Measurements from ENCODE around the gene ACOX2. TPM values are rescaled to one million over a fixed set of nuclear protein-coding genes. Genes with fewer than 3 reads are reported as not detected.

Gene ACOX2
- total RNA-seq, 4 donors from 2014 or later, result 17.0 to 27.9 (median 24.1) TPM

DNA sequence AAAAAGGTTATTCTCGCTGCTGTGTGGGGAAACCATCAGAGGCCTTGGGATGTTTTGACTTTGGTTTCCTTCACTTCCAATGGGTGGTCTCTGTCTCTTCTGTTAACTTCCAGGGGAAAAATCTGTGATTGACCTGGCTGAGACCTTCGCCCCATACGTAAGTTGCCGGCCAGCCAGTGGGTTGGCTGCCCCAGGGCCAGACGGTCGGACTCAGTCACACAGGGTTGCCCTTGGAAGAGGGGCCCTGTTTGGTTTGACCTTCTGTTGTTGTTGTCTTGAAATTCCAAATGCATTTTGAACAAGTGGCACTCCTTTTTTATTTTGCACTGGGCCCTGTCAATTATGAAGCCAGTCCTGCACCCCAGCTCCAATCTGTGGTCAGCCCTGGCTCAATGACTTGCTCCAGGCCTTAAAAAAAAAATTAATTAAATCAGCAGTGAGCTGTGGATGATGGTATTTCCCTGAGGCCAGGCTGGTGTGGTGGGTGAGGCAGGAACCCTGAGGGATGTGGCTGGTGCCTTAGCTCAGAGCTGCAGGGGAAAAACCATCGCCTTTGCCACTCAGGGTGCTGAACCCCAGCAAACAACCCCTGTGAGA, 35.7 kb upstream of the ACOX2 start:
- TF ChIP-seq, protein P1, sequence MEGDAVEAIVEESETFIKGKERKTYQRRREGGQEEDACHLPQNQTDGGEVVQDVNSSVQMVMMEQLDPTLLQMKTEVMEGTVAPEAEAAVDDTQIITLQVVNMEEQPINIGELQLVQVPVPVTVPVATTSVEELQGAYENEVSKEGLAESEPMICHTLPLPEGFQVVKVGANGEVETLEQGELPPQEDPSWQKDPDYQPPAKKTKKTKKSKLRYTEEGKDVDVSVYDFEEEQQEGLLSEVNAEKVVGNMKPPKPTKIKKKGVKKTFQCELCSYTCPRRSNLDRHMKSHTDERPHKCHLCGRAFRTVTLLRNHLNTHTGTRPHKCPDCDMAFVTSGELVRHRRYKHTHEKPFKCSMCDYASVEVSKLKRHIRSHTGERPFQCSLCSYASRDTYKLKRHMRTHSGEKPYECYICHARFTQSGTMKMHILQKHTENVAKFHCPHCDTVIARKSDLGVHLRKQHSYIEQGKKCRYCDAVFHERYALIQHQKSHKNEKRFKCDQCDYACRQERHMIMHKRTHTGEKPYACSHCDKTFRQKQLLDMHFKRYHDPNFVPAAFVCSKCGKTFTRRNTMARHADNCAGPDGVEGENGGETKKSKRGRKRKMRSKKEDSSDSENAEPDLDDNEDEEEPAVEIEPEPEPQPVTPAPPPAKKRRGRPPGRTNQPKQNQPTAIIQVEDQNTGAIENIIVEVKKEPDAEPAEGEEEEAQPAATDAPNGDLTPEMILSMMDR (IDR thresholded peaks at IDR 0.05; ENCODE audit: low read depth), result no peak

DNA sequence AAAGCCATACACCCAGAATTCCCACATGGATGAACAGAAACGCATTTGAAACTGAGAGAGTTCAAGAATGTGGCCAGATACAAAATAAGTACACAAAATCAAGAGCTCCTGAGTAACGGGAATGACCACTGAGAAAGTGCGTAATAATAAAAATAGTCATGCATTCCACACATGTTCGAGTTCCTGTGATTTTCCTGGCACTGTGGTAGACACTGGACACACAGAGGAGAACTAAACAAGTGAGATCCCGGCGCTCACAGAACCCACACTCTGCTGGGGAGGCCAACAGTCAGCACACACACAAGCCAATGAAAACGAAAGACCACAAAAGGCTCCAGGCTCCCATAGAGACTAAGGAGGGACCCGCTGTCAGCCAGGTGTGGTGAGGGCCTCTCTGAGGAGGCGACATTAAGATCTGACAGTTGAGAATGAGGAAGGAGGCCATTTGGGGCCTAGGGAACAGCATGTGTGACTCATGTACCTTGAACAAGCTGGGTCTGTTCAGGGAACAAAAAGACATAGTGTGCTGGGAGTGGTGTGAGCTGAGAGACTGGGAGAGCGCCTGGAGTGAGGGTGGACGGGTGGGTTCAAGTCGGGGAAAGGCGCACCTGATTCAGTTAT, 35.1 kb upstream of the ACOX2 start:
- TF ChIP-seq, protein P1 (IDR thresholded peaks at IDR 0.05; ENCODE audit: low read depth), result no peak

DNA sequence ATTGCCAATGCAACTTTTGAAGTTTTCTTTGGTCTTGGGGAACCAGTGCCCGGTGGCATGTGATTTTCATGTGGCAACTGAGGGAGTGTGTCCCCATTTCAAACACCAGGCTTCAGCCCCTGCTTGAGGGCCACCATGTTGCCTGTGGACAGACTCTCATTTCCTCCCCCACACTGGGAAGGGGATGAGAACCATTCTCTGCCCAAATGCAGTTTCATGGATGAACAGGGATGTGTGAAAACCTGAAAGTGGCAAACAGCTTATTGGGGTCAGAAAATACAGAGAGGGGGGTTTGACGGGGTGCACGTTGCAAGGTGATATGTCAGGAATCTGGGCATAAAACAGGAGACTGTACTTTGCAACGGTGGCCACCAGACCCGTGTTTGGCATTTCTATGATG, 33.9 kb upstream of the ACOX2 start:
- TF ChIP-seq, protein P1 (IDR thresholded peaks at IDR 0.05; ENCODE audit: low read depth), result no peak

- TF ChIP-seq, protein P1 (IDR thresholded peaks at IDR 0.05; ENCODE audit: low read depth), result no peak
These were observed 32.5 kb upstream of the ACOX2 start for GRCh38 chr3:58569287-58570001.

GRCh38 chr3:58568572-58569286, 31.7 kb upstream of the ACOX2 start:
- TF ChIP-seq, protein P1 (IDR thresholded peaks at IDR 0.05; ENCODE audit: low read depth), result no peak

DNA sequence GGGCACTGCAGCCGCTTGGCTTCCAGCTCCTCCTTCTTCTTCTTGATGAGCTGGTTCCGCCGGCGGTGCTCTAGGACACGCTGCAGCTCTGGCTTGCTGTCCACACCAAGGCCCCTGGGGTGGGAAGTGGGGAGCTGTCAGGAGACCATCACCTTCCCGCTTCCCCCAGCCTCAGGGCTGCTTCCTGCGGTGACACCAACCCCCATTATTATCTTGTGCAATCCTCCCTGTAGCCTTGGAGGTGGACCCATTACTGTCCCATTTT, 30.2 kb upstream of the ACOX2 start:
- TF ChIP-seq, protein P1 (IDR thresholded peaks at IDR 0.05; ENCODE audit: low read depth), result no peak
